ENCODE measurements around the gene CCDC87.

Gene CCDC87

GRCh38 chr11:66581261-66581660 is 11.6 kb downstream of the CCDC87 start:
- no peaks in the 10 kb centered on the region for H3K36me3 Mint-ChIP-seq
- no peak for ATAC-seq (replicated peaks)
- no peak overlapping the region for H3K4me3 Mint-ChIP-seq
- no peak for DNase-seq
- H3K4me1 Mint-ChIP-seq, result peaks cover 12 to 15% of the 10 kb centered on the region in 2 donors
- H3K27me3 Mint-ChIP-seq, result peaks cover 4% of the 10 kb centered on the region in 2 donors
- H3K27ac Mint-ChIP-seq, result no peak overlapping the region
- peaks cover 6 to 8% of the 10 kb centered on the region in 2 donors for H3K9me3 Mint-ChIP-seq

- DNase-seq, result no peak
- Mint-ChIP-seq H3K4me1 (peaks cover 12 to 15% of the 10 kb centered on the region in 2 donors), H3K9me3 (peaks cover 6 to 8% of the 10 kb centered on the region in 2 donors), H3K27ac (no peak overlapping the region), H3K36me3 (no peaks in the 10 kb centered on the region), H3K27me3 (peaks cover 6% of the 10 kb centered on the region in 2 donors), H3K4me3 (no peak overlapping the region)
- ATAC-seq (replicated peaks), result no peak
Observed at GRCh38 chr11:66580803-66581202, 12.1 kb downstream of the CCDC87 start.

- H3K36me3 Mint-ChIP-seq, result no peaks in the 10 kb centered on the region
- H3K27me3 Mint-ChIP-seq, result peaks cover 21 to 22% of the 10 kb centered on the region in 2 donors
- H3K27ac Mint-ChIP-seq, result no peak overlapping the region
- peak; percentile 53 for DNase-seq
- H3K9me3 Mint-ChIP-seq, result peaks cover 6 to 8% of the 10 kb centered on the region in 2 donors
- H3K4me3 Mint-ChIP-seq, result peak overlapping the region; percentile 18 to 50
- peaks cover 12 to 15% of the 10 kb centered on the region in 2 donors for H3K4me1 Mint-ChIP-seq
- ATAC-seq (replicated peaks), result peak; percentile 77 to 79
Observed at GRCh38 chr11:66579017-66579606, 13.8 kb downstream of the CCDC87 start.

- no peak overlapping the region for H3K27ac Mint-ChIP-seq
- DNase-seq (no peak), ATAC-seq (replicated peaks) (no peak)
- H3K27me3 Mint-ChIP-seq, result peaks cover 38 to 49% of the 10 kb centered on the region in 2 donors
- H3K4me1 Mint-ChIP-seq, result peaks cover 10 to 11% of the 10 kb centered on the region in 2 donors
- no peak overlapping the region for H3K4me3 Mint-ChIP-seq
- no peaks in the 10 kb centered on the region for H3K9me3 Mint-ChIP-seq
- no peaks in the 10 kb centered on the region for H3K36me3 Mint-ChIP-seq
Observed at GRCh38 chr11:66570850-66571180, 22.0 kb downstream of the CCDC87 start.

GRCh38 chr11:66570079-66570849 is 22.6 kb downstream of the CCDC87 start:
- H3K27me3 Mint-ChIP-seq, result peaks cover 35 to 44% of the 10 kb centered on the region in 2 donors
- H3K27ac Mint-ChIP-seq, result no peak overlapping the region
- ATAC-seq (replicated peaks) (no peak), DNase-seq (no peak)
- peaks cover 10 to 11% of the 10 kb centered on the region in 2 donors for H3K4me1 Mint-ChIP-seq
- no peak overlapping the region for H3K4me3 Mint-ChIP-seq
- no peaks in the 10 kb centered on the region for H3K9me3 Mint-ChIP-seq
- H3K36me3 Mint-ChIP-seq, result no peaks in the 10 kb centered on the region

- no peak for DNase-seq
- Mint-ChIP-seq H3K4me3 (no peak overlapping the region), H3K4me1 (peaks cover 10 to 11% of the 10 kb centered on the region in 2 donors), H3K36me3 (no peaks in the 10 kb centered on the region), H3K27me3 (peaks cover 23 to 32% of the 10 kb centered on the region in 2 donors), H3K27ac (no peak overlapping the region), H3K9me3 (no peaks in the 10 kb centered on the region)
- ATAC-seq (replicated peaks), result no peak
Observed at GRCh38 chr11:66569076-66569475, 23.8 kb downstream of the CCDC87 start.

GRCh38 chr11:66568124-66568916 is 24.5 kb downstream of the CCDC87 start, which contains the start of gene CTSF:
TSS of gene CTSF (minus strand) at chr11:66568606. CDS start at chr11:66568486, 120 bp downstream.
- Mint-ChIP-seq H3K27me3 (peaks cover 18 to 27% of the 10 kb centered on the region in 2 donors), H3K4me3 (peak within 1 kb of the TSS; percentile 81 to 82), H3K4me1 (peaks cover 10 to 11% of the 10 kb centered on the region in 2 donors), H3K27ac (no peak within 1 kb of the TSS), H3K36me3 (no peaks in the 10 kb centered on the region), H3K9me3 (no peaks in the 10 kb centered on the region)
- DNase-seq (peak; percentile 53), ATAC-seq (replicated peaks) (peak; percentile 96)

- Mint-ChIP-seq H3K4me3 (peak overlapping the region; percentile 78 to 81), H3K9me3 (no peaks in the 10 kb centered on the region), H3K27ac (no peak overlapping the region), H3K36me3 (no peaks in the 10 kb centered on the region), H3K4me1 (peaks cover 10 to 11% of the 10 kb centered on the region in 2 donors), H3K27me3 (peaks cover 18 to 27% of the 10 kb centered on the region in 2 donors)
- ATAC-seq (replicated peaks) (no peak), DNase-seq (no peak)
Observed at GRCh38 chr11:66567787-66568123, 25.1 kb downstream of the CCDC87 start.

GRCh38 chr11:66566221-66566620 is 26.6 kb downstream of the CCDC87 start:
- H3K27ac Mint-ChIP-seq, result no peak overlapping the region
- H3K27me3 Mint-ChIP-seq, result peaks cover 18 to 27% of the 10 kb centered on the region in 2 donors
- ATAC-seq (replicated peaks) (no peak), DNase-seq (no peak)
- H3K4me3 Mint-ChIP-seq, result no peak overlapping the region
- H3K36me3 Mint-ChIP-seq, result no peaks in the 10 kb centered on the region
- no peaks in the 10 kb centered on the region for H3K9me3 Mint-ChIP-seq
- H3K4me1 Mint-ChIP-seq, result peaks cover 10 to 11% of the 10 kb centered on the region in 2 donors

- no peaks in the 10 kb centered on the region for H3K36me3 Mint-ChIP-seq
- H3K4me3 Mint-ChIP-seq, result no peak overlapping the region
- DNase-seq (no peak), ATAC-seq (replicated peaks) (no peak)
- H3K27me3 Mint-ChIP-seq, result peaks cover 10 to 33% of the 10 kb centered on the region in 2 donors
- no peak overlapping the region for H3K27ac Mint-ChIP-seq
- peaks cover 9 to 11% of the 10 kb centered on the region in 2 donors for H3K4me1 Mint-ChIP-seq
- H3K9me3 Mint-ChIP-seq, result no peaks in the 10 kb centered on the region
Observed at GRCh38 chr11:66564984-66565383, 27.9 kb downstream of the CCDC87 start.

GRCh38 chr11:66564538-66564937 is 28.3 kb downstream of the CCDC87 start:
- DNase-seq (no peak), ATAC-seq (replicated peaks) (no peak)
- Mint-ChIP-seq H3K27ac (no peak overlapping the region), H3K27me3 (peaks cover 11 to 37% of the 10 kb centered on the region in 2 donors), H3K9me3 (no peaks in the 10 kb centered on the region), H3K36me3 (no peaks in the 10 kb centered on the region), H3K4me1 (peaks cover 9 to 11% of the 10 kb centered on the region in 2 donors), H3K4me3 (no peak overlapping the region)

GRCh38 chr11:66563832-66564231 is 29.0 kb downstream of the CCDC87 start:
- H3K4me1 Mint-ChIP-seq, result peaks cover 10 to 17% of the 10 kb centered on the region in 2 donors
- no peaks in the 10 kb centered on the region for H3K9me3 Mint-ChIP-seq
- no peaks in the 10 kb centered on the region for H3K36me3 Mint-ChIP-seq
- H3K4me3 Mint-ChIP-seq, result no peak overlapping the region
- no peak for DNase-seq
- no peak for ATAC-seq (replicated peaks)
- H3K27me3 Mint-ChIP-seq, result peaks cover 16 to 40% of the 10 kb centered on the region in 2 donors
- H3K27ac Mint-ChIP-seq, result no peak overlapping the region

- Mint-ChIP-seq H3K36me3 (no peaks in the 10 kb centered on the region), H3K4me3 (no peak overlapping the region), H3K27me3 (peaks cover 24 to 42% of the 10 kb centered on the region in 2 donors), H3K27ac (no peak overlapping the region), H3K9me3 (no peaks in the 10 kb centered on the region), H3K4me1 (peaks cover 7 to 14% of the 10 kb centered on the region in 2 donors)
- ATAC-seq (replicated peaks) (no peak), DNase-seq (no peak)
Observed at GRCh38 chr11:66562907-66563583, 29.8 kb downstream of the CCDC87 start.

GRCh38 chr11:66562275-66562674 is 30.6 kb downstream of the CCDC87 start:
- Mint-ChIP-seq H3K27me3 (peaks cover 29 to 42% of the 10 kb centered on the region in 2 donors), H3K4me1 (peaks cover 3 to 10% of the 10 kb centered on the region in 2 donors), H3K27ac (no peak overlapping the region), H3K36me3 (no peaks in the 10 kb centered on the region), H3K4me3 (no peak overlapping the region), H3K9me3 (no peaks in the 10 kb centered on the region)
- ATAC-seq (replicated peaks) (no peak), DNase-seq (no peak)

All from stimulated activated naive B cell treated with anti-CD40 and anti-IgM and Interleukin-4, amounts not matched to agents 10 μg/mL and 1 μg/mL and 100 μg/mL, for 72 hours (primary cell).